HG03520 (cell line): ENCODE data around the gene PPFIA4.

ENCODE experiments used
- ATAC-seq: cut with Tn5 transposase; IDR thresholded peaks from one replicate; pipeline ENCODE4 v1.9.1; 2021; ENCODE audit warnings: mild to moderate bottlenecking, moderate library complexity; ENCODE audit not compliant: unreplicated experiment

Gene PPFIA4

GRCh38 chr1:203098445-203098844, 72.2 kb downstream of the PPFIA4 start:
- ATAC-seq, result no peak

DNA sequence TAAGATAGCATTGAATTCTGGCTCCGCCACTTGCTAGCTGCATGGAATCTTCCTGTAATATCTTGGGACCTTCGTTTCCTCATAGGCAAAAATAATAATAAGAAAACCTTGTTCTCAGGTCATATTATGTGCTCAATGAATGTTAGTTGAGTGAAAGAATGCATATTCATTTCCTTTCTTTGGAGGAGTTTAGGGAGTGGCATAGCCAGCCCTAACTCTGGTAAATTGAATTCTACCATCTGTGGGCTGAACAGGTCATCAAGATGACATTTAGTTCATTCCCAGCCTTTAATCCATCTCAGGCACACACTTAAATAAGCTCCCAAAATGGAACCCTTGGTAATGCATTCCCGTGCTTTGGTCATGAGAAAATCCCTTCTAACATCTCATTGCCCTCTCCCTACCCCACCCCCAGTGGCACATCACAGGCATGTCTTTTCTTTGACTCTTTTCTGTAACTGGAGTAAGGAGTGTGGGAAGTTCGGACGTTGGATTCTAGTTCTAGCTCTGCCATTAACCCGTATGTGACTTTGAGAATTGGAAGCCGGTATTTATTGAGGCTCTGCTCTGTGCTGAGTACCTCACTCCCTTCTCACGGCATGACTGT, 72.7 kb downstream of the PPFIA4 start:
- no peak for ATAC-seq

DNA sequence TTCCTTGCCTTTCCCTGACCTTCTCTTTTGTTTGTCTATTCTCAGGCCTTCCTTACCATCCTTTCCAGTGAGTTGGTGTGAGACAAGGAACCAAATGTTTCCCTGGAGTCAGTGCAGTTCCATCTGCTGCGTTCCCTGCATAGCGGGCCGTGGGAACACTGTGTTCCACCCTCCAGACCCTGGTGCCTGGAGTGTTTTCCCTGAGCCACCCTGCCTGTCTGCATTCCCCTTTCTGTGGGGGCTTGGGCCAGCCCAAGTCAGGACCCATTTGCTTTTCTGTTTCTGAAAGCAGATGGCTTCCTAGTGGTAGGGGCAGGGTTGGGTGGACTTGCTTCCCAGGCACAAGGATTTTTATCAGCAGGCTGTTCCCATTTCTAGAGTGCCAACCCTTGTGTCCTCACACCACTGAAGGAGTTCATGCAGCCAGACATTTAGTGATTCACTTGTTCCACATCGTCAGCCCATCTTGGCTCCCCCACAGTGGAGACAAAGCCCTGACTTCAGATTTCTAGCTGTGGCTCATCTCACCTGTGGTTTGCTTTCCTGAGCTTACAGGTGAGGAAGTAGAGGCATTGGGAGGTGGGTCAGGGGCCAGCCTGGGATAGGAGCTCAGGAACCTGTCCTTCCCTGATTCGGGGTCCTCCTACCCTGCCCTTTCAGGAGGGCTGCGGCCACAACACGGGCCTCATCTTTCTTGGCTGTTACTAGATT, 73.7 kb downstream of the PPFIA4 start:
- no peak for ATAC-seq

DNA sequence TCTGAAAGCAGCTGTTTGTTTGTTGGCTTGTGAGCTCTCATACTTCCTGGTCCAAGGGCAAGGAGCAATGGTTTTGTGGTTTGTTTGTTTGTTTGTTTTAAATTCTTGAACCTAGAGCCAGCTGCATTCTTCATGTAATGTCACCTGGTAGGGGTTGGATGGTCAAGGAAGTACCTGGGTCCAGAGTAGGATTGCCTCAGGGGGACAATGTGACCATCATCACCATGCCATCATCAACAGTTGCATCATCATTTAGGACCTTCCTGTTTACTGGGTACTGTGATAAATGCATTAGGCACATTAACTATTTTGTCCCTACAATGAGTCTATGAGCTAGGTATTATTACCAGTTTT, 74.2 kb downstream of the PPFIA4 start:
- no peak for ATAC-seq

GRCh38 chr1:203101813-203102634, 75.7 kb downstream of the PPFIA4 start:
- no peak for ATAC-seq

DNA sequence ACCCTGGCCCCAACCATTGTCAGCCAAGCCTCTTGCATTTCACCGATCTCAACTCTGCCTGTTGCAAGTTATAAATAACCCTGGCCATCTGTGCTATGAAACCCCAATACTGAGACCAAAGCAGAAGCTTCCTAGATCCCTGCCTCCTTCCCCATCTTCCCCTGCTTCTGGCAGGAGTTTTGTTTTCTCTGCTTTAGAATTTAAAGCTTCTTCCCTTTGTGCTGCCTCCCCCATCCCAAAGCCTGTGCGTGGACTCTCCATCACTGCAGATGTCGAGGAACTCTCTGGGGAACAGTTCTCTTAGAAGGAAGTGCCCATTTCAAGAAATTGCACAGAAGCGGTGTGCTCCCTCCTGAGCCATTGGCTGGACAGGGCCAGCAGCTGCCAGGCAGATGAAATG, 76.9 kb downstream of the PPFIA4 start:
- no peak for ATAC-seq

DNA sequence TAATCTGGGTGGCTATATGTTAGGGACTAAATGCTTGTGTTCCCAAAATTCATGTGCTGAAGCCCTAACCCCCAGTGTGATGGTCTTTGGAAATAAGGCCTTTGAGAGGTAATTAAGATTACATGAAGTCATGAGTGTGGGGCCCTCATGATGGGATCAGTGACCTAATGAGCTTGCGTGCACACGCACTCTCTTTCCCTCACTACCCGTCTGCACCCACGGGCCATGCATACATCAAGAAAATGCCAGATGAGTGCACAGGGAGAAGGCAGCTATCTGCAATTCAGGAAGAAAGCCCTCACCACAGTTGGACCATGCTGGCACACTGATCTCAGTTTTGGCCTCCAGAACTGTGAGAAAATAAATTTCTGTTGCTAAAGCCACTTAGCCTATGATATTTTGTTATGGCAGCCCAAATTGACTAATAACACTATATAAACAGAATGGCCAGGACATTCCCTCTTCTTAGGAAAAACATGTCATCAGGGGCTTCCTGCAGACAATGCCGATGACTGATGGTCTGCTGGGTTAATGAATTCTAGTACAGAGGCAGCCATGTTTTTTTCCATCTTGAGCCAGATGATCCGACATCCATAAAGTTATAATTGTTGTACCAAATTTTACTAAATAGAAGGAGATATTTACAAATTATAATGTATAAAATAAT, 77.7 kb downstream of the PPFIA4 start:
- no peak for ATAC-seq

DNA sequence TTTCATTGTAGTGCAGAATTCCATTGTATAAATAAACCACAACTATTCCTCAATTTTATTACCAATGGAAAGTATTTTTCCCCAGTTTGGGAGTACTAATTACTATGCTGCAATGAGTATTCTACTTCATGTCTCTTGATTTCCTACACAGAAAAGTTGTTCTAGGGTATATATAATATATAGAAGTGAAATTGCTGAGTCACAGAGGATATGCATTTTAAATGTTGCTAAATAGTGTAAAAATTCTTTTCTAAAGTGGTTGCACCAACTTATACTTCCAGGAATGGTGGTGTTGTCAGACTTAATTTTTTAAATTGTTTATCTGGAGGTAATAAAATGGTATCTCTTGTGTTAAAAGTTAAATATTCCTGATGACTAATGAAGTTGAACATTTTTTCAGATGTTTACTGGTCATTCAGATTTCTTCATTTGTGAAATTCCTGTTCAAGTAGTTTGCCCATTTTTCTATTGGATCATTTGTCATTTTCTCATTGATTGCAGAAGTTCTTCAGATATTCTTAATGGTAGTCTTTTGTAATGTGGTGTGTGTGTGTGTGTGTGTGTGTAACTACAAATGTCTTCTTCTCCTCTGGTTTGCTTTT, 78.6 kb downstream of the PPFIA4 start:
- ATAC-seq, result no peak

- no peak for ATAC-seq
These were observed 86.2 kb downstream of the PPFIA4 start for GRCh38 chr1:203112475-203112874.

GRCh38 chr1:203113308-203113707, 87.0 kb downstream of the PPFIA4 start:
- ATAC-seq, result no peak

DNA sequence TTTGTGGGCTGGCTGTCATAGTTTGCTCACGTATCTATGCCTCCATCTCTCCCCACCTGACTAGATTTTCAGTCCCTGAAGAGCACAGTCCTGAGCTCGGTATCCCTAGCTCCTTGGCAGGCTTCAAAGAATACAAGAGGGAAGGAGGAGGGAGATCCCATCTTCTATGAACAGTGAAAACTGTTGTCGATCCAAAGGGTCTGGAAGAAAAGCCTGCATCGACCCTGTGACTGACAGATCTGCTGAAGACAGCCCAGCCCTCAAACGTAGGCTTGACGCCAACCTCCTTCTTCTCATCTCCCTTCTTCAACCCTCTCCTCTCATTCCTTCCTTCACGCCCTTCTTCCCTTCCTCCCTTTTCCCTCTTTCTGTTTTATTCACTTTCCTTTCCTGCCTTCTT, 87.9 kb downstream of the PPFIA4 start:
- ATAC-seq, result no peak

DNA sequence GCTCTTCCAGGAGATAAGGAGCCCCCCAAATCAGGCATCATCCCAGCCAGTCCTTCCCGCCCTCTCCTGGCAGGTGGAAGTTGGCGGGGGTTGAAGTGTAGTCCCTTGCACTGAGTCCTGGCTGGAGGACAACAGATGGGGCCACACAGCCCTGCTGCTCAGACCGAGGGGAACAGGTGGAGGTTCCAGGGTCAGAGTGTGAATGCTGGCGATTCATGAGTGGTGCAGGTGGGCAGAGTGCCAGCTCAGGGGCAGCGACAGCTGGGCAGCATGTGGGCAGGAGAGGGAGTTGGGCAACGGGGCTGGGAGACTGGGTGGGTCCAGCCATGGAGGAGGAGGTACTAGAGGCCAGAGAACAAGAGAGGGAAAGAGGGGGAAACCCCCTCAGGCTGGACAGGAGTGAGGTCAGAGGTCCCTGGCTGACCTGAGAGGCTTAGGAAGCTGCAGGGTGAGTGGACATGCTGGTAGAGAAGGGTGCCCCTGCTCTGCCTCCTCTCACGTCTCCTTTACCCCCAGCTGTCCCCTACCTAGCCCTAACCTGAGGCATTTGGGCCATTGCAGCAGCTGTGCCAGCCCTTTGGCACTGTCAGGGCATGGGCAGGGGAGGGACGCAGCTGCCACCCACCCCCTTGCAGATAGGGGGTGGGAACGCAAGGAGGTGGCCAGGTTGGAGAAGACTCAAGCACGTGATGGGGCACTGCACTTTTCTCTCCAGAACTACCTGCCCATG, 90.0 kb downstream of the PPFIA4 start:
- ATAC-seq, result no peak

DNA sequence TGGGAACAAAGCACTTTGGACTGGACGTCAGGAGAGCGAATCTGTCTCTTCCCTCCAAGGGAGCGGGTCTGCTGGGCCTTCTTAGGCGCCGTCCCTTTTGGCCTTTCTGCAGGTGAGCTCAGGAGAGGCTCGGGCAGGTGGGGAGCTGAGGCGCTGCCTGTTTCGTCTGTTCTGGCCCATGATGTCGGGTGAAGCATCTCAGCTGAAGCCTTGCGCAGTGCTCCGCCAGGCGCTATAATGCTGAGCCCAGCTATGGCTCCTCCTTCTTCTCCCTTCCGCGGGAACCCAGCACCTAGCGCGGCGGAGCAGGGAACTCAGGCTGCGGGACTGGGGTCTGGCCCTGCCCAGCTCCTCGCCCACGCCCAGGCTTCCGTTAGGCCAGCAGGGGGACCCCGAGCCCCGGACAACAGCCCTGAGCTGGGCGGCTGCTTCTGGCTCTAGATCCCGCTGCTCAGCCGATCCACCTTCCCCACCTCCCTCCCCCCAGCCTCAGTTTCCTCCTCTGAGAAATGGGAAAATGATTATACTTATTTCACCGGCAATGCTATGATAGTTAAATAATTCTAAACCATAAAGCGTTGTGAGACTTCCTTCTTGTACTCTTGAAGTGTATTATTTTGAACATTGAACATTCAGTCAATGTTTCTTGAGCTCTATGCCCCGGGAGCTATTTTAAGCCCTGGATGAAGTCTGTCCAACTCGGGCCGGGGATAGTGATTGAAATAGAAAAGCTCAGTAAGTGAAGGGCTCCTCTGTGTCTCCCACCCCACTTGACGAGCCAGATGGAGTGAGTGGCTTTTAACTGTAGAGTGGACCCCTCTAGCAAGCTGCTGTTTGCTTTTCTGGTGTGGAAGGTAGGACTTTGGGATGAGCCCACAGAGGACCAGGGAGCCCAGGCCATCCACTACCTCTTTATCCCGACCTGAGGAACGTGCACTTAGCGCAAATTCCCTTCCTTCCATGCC, 91.6 kb downstream of the PPFIA4 start:
- no peak for ATAC-seq

DNA sequence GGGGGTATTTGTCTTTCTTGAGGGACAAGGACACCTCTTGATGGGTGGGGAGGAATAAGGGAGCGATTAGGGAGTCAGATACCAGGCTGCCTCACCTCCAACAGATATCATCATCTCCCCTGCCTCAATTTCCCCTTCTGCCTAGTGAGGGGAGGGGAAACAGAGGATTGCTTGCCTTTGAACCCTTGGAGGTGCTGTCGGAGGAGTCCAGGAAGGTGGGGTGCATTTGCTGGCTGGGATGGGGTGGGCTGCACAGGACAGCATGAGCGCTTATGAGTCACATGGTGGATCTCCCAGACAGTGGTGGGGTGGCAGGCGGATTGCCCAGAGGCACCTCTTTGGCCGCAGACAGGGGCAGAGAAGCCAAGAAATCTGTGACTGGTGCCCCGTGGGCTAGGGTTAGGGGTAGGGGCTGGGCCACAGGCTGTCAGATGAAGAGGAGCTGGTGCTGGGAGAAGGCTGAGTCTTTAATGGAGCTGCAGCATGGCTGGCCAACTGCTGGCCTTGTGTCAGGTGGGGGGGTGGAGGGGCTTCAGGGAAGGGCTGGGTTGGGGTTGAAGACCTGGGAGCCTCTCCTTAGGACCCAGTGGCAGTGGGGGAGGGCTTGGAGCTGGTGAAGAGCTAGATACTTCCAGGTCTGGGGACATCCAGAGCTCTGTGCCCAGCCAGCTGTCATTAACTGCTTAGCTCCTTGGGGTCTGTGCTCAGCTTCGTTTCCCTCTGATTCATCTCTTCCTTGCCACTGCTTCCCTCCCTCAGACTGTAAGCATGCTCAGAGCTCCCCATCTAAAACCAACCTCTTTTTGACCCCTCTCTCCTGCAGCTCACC, 94.2 kb downstream of the PPFIA4 start:
- ATAC-seq, result no peak

DNA sequence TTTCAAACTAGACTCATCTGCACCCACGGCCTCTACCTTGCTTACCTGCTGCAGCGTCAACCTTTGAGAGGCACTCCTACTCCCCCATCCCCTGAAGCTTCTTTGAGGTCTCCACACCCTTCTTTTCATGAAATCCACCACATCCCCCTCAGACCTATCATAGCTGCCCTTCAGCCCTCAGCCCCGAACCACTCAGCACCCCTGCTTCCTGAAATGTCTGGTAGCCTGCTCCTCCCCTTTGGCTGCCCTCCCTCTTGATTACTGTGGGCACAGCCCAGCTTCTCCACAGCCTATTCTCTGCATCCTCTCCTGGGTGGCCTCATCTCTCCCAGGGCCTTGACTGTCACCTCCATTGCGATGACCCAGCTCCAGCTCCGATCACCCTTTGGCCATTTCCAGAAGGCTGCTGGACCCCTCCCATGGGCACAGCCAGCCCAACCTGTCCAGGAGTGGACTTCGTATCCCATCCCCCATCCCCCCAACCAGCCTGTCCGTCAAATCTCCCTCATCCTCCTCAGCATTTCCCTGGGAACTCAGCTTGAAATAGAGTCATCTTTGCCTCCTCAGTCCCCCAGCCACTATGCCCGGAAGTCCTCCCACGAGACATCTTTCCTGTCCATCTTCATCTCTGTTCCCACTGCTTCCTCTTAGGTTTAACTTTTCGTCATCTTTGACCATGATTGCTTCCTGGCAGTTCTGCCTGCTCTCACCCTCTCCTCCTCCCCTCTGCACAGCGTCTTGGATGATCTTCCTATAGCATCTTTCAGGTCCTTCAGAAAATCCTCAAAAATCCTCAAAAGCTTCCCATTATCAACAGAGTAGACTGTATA, 95.1 kb downstream of the PPFIA4 start:
- no peak for ATAC-seq

DNA sequence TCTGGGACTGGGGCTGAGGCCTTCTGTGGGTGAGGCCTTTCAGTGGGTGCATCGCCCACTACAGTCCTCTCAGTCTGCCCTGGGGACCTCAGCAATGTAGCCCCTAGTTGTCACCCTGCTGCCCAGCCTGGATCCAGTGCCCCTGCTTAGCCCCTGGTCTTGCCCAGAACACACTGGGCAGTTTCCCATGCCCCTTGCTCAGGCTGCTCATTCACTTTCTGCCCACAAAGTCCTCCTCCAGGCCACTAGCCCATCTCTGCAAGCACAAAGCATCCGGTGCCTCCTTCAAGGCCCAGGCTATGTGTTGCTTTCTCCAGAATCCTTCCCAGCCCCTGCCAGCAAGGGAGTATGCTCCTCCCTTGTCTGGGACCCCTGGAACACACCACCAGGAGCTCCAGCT, 95.9 kb downstream of the PPFIA4 start:
- no peak for ATAC-seq

DNA sequence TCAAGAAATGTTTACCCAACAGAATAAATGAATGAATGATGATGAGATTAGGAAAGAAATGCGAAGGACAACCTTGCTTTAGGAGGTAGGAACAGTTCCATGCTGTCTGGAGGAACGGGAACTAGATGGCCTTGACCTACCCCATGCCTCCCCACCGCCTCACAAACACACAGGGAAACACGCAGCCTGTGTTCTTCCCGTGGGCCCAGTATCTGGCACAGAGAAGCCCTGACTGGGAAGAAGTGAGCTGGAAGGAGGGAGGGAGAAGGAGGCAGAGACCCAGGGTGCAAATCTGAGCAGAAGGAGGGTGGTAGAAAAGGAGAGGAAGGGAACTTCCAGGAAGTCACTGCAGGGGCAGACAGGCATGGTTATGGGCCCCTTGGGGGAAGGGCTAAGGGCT, 97.7 kb downstream of the PPFIA4 start:
- no peak for ATAC-seq
